Astrocyte (in vitro differentiated cells and primary cell): ENCODE results near the gene GATC.

Experiments
- EZH2 ChIP-seq: IDR thresholded peaks from 2 replicates; pipeline ENCODE4 v1.6.1; 2012; ENCODE audit warnings: mild to moderate bottlenecking, low read length, inconsistent platforms; ENCODE audit not compliant: insufficient read depth
- TF ChIP-seq, protein P1 (sequence below): IDR thresholded peaks from 2 replicates; pipeline ENCODE4 v1.5.1; 2011; ENCODE audit warnings: low read depth, mild to moderate bottlenecking, inconsistent platforms, low read length, moderate library complexity; ENCODE audit not compliant: insufficient read depth

GRCh38 chr12:120447992-120448391 lies 1.7 kb downstream of the GATC start:
- no peak for TF ChIP-seq EZH2
- TF ChIP-seq, protein P1, sequence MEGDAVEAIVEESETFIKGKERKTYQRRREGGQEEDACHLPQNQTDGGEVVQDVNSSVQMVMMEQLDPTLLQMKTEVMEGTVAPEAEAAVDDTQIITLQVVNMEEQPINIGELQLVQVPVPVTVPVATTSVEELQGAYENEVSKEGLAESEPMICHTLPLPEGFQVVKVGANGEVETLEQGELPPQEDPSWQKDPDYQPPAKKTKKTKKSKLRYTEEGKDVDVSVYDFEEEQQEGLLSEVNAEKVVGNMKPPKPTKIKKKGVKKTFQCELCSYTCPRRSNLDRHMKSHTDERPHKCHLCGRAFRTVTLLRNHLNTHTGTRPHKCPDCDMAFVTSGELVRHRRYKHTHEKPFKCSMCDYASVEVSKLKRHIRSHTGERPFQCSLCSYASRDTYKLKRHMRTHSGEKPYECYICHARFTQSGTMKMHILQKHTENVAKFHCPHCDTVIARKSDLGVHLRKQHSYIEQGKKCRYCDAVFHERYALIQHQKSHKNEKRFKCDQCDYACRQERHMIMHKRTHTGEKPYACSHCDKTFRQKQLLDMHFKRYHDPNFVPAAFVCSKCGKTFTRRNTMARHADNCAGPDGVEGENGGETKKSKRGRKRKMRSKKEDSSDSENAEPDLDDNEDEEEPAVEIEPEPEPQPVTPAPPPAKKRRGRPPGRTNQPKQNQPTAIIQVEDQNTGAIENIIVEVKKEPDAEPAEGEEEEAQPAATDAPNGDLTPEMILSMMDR = no peak
